ENCODE results near the gene AGRP.

DNA sequence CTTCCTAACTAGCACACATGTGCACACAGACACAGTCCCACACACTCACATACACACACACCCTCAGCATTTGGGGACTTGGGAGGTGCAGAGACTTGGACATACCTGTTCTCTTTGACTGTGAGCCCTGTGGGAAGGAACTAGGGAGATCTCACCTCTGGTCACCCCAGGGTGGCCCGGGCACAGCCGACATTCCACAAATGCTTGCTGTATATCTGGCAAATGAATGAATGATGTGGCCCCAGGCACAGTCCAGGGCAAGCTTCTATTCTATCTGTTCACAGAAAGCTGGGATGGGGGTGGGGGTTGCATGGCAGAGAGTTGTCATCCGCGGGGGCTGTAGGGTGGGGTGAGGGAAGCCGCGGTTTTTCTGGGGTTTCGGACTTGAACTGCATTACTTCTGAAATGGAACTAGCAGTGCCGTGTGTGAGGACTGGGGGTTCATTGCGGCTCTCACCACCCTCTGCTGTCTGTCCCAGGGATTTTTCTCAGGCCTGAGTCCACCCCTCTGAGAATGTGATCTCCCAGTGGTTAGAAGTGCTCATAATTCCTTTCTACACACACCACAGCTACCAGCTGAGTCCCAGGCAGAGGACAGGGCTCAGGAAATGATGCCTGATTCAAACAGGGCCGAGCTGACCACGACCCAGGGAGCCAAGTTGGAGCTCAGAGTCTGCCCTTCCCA, 42.0 kb upstream of the AGRP start:
- TF ChIP-seq, protein P1, sequence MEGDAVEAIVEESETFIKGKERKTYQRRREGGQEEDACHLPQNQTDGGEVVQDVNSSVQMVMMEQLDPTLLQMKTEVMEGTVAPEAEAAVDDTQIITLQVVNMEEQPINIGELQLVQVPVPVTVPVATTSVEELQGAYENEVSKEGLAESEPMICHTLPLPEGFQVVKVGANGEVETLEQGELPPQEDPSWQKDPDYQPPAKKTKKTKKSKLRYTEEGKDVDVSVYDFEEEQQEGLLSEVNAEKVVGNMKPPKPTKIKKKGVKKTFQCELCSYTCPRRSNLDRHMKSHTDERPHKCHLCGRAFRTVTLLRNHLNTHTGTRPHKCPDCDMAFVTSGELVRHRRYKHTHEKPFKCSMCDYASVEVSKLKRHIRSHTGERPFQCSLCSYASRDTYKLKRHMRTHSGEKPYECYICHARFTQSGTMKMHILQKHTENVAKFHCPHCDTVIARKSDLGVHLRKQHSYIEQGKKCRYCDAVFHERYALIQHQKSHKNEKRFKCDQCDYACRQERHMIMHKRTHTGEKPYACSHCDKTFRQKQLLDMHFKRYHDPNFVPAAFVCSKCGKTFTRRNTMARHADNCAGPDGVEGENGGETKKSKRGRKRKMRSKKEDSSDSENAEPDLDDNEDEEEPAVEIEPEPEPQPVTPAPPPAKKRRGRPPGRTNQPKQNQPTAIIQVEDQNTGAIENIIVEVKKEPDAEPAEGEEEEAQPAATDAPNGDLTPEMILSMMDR (optimal IDR thresholded peaks at IDR 0.05 in 1 of 3, IDR thresholded peaks at IDR 0.05 in 1 of 3, conservative IDR thresholded peaks at IDR 0.05 in 1 of 3; ENCODE audit: extremely low read depth in 1 of 3, insufficient read depth in 2 of 3, low read length in 3 of 3), result no peak
- no peak for TF ChIP-seq EZH2 (IDR thresholded peaks at IDR 0.05; ENCODE audit: low read length)

All from keratinocyte (primary cell).